HepG2 (cell line): ENCODE data around the gene SLC36A3. TPM values are rescaled to one million over a fixed set of nuclear protein-coding genes. Genes with fewer than 3 reads are reported as not detected.
A peak's percentile ranks its signal among the peaks of the same experiment; 100 is the strongest.

Experiments used
- ATF1 ChIP-seq: IDR thresholded peaks from 2 replicates; pipeline ENCODE4 v1.6.1; 2016; ENCODE audit warnings: mild to moderate bottlenecking, control low read depth
- ERF ChIP-seq: IDR thresholded peaks from 2 replicates; pipeline ENCODE4 v1.6.1; 2018; ENCODE audit warnings: missing biosample characterization, missing genetic modification reagents
- HOXA5 ChIP-seq: sonication (generic); formaldehyde crosslinking; IDR thresholded peaks from 2 replicates; pipeline ENCODE4 v1.4.0; 2020; ENCODE audit warnings: missing genetic modification reagents
- IRX3 ChIP-seq: sonication (generic); formaldehyde crosslinking; IDR thresholded peaks from 2 replicates; pipeline ENCODE4 v1.8.1; 2023; ENCODE audit warnings: mild to moderate bottlenecking, low read depth, missing genetic modification reagents, borderline replicate concordance
- NFIC ChIP-seq: IDR thresholded peaks from 2 replicates; pipeline ENCODE4 v1.6.1; 2012; ENCODE audit warnings: mild to moderate bottlenecking, low read length, inconsistent platforms
- SAP130 ChIP-seq: IDR thresholded peaks from 2 replicates; pipeline ENCODE4 v1.6.1; 2016; ENCODE audit warnings: low read depth
- SRSF1 ChIP-seq: fragments of 200-400 bp; formaldehyde crosslinking; optimal IDR thresholded peaks from 2 replicates; pipeline ENCODE3; 2017; ENCODE audit warnings: mild to moderate bottlenecking, low read depth, low read length, moderate library complexity
- TEAD2 ChIP-seq: sonication (generic); formaldehyde crosslinking; IDR thresholded peaks from 2 replicates; pipeline ENCODE4 v1.9.0; 2021; ENCODE audit warnings: missing genetic modification reagents
- TGIF2 ChIP-seq: IDR thresholded peaks from 2 replicates; pipeline ENCODE4 v1.6.1; 2016; ENCODE audit warnings: control low read depth, missing compliant biosample characterization
- ZFP41 ChIP-seq: sonication (generic); formaldehyde crosslinking; IDR thresholded peaks from 2 replicates; pipeline ENCODE4 v1.4.0; 2020; ENCODE audit warnings: mild to moderate bottlenecking, missing genetic modification reagents, borderline replicate concordance
- ZNF205 ChIP-seq: IDR thresholded peaks from 2 replicates; pipeline ENCODE4 v1.6.1; 2018; ENCODE audit warnings: missing biosample characterization, missing genetic modification reagents
- ZNF34 ChIP-seq: sonication (generic); formaldehyde crosslinking; IDR thresholded peaks from 2 replicates; pipeline ENCODE4 v1.4.0; 2020; ENCODE audit warnings: mild to moderate bottlenecking, missing genetic modification reagents, borderline replicate concordance
- ZNF556 ChIP-seq: sonication (generic); formaldehyde crosslinking; IDR thresholded peaks from 2 replicates; pipeline ENCODE4 v1.4.0; 2020; ENCODE audit warnings: mild to moderate bottlenecking, missing genetic modification reagents, borderline replicate concordance
- polyA plus RNA-seq, 8 experiments: library from polyadenylated mRNA; depleted of rRNA in 3 of 8; stranded (reverse) in 7 of 8; unstranded in 1 of 8; fragments of >200 nt; fragmentation: Illumina TruSeq in 4 of 8; extraction: Trizol in 4 of 8; gene quantifications; 2 replicates each; pipeline versions ENCODE4 v1.2.1 to v1.2.3, GENCODE V29; 2011 to 2016; ENCODE audit warnings: low read depth in 4 of 8, missing spikeins in 1 of 8, mixed read lengths in 1 of 8; ENCODE audit not compliant: insufficient read depth in 1 of 8
- total RNA-seq, 5 experiments: library from RNA; depleted of rRNA; stranded (reverse); fragments of >200 nt; fragmentation: Illumina TruSeq; extraction: Trizol; gene quantifications; 2 replicates each; pipeline ENCODE4 v1.2.3, GENCODE V29; 2016; ENCODE audit warnings: low read depth in 1 of 5
- TF ChIP-seq, protein P1 (sequence below): sonication (generic); formaldehyde crosslinking; IDR thresholded peaks from 2 replicates; pipeline ENCODE4 v1.8.0; 2022; ENCODE audit warnings: mild to moderate bottlenecking, missing genetic modification reagents, moderate library complexity
- TF ChIP-seq, protein P2 (sequence below): sonication (generic); formaldehyde crosslinking; IDR thresholded peaks from 2 replicates; pipeline ENCODE4 v1.8.1; 2022; ENCODE audit warnings: mild to moderate bottlenecking, missing genetic modification reagents
- TF ChIP-seq, protein P3 (sequence below): IDR thresholded peaks from 2 replicates; pipeline ENCODE4 v1.6.1; 2016; ENCODE audit warnings: low read depth, control low read depth
- TF ChIP-seq, protein P4 (sequence below), 2 experiments: IDR thresholded peaks; 2 replicates each; pipeline ENCODE4 v1.6.1; 2011 to 2012; ENCODE audit warnings: low read length in 2 of 2, borderline replicate concordance in 1 of 2, low read depth in 1 of 2, mild to moderate bottlenecking in 1 of 2, moderate library complexity in 1 of 2

SLC36A3 gene
- total and polyA plus RNA-seq, 2 of the 13 experiments (the other 11 are each of a cell fraction or from before 2014, with no cell fraction given) = not detected

DNA sequence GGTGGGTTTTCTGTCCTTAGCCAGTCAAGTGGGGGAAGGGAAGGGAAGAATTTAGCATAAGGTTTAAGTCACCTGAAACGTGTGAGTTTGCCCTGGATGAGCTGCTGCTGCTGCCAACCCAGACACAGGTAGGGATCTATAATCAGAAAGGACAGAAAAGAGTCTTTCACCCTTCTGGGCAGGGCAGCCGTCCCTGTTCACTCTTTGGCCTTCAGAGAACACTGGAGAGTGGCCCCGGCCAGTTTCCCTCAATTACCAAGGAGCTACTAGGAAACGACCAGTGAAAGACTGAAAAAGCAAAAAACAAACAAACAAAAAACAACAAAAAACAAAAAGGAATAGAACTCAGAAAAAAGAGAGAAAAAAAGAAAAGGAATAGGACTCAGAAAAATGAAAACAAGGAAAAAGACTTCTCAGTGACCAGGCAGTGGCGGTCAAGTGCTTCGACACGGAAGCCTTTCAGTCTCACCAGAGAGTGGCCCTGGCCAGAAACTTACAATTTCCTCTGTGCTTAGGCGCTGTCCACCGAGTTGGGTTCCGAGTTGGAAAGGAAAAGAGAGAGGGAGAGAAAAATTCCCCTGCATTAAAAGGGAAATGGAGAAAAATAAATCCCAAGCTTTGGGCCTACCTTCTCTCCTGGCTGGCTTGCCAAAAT lies 53.1 kb downstream of the SLC36A3 start (continued):
- TF ChIP-seq NFIC (no peak), ZNF205 (CRISPR knock-in tag) (no peak), SRSF1 (no peak), ERF (0 out of 2 replicates have a peak, but pooled peaks have one; percentile 19), IRX3 (CRISPR knock-in tag) (0 out of 2 replicates have a peak, but pooled peaks have one; percentile 41), HOXA5 (CRISPR knock-in tag) (no peak), ZFP41 (CRISPR knock-in tag) (no peak), ZNF34 (no peak), TGIF2 (CRISPR knock-in tag) (peak; percentile 38; the same call in 1 of the 2 replicates), ATF1 (CRISPR knock-in tag) (no peak), ZNF556 (no peak), TEAD2 (CRISPR knock-in tag) (no peak), SAP130 (CRISPR knock-in tag) (peak; percentile 52; the same call in 1 of the 2 replicates)
- TF ChIP-seq, protein P1, sequence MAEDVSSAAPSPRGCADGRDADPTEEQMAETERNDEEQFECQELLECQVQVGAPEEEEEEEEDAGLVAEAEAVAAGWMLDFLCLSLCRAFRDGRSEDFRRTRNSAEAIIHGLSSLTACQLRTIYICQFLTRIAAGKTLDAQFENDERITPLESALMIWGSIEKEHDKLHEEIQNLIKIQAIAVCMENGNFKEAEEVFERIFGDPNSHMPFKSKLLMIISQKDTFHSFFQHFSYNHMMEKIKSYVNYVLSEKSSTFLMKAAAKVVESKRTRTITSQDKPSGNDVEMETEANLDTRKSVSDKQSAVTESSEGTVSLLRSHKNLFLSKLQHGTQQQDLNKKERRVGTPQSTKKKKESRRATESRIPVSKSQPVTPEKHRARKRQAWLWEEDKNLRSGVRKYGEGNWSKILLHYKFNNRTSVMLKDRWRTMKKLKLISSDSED (CRISPR knock-in tag) = no peak
- TF ChIP-seq, protein P2, sequence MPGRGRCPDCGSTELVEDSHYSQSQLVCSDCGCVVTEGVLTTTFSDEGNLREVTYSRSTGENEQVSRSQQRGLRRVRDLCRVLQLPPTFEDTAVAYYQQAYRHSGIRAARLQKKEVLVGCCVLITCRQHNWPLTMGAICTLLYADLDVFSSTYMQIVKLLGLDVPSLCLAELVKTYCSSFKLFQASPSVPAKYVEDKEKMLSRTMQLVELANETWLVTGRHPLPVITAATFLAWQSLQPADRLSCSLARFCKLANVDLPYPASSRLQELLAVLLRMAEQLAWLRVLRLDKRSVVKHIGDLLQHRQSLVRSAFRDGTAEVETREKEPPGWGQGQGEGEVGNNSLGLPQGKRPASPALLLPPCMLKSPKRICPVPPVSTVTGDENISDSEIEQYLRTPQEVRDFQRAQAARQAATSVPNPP (CRISPR knock-in tag) = 0 out of 2 replicates have a peak, but pooled peaks have one; percentile 24
- TF ChIP-seq, protein P3, sequence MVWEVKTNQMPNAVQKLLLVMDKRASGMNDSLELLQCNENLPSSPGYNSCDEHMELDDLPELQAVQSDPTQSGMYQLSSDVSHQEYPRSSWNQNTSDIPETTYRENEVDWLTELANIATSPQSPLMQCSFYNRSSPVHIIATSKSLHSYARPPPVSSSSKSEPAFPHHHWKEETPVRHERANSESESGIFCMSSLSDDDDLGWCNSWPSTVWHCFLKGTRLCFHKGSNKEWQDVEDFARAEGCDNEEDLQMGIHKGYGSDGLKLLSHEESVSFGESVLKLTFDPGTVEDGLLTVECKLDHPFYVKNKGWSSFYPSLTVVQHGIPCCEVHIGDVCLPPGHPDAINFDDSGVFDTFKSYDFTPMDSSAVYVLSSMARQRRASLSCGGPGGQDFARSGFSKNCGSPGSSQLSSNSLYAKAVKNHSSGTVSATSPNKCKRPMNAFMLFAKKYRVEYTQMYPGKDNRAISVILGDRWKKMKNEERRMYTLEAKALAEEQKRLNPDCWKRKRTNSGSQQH (CRISPR knock-in tag) = 0 out of 2 replicates have a peak, but pooled peaks have one; percentile 18
- TF ChIP-seq, protein P4, sequence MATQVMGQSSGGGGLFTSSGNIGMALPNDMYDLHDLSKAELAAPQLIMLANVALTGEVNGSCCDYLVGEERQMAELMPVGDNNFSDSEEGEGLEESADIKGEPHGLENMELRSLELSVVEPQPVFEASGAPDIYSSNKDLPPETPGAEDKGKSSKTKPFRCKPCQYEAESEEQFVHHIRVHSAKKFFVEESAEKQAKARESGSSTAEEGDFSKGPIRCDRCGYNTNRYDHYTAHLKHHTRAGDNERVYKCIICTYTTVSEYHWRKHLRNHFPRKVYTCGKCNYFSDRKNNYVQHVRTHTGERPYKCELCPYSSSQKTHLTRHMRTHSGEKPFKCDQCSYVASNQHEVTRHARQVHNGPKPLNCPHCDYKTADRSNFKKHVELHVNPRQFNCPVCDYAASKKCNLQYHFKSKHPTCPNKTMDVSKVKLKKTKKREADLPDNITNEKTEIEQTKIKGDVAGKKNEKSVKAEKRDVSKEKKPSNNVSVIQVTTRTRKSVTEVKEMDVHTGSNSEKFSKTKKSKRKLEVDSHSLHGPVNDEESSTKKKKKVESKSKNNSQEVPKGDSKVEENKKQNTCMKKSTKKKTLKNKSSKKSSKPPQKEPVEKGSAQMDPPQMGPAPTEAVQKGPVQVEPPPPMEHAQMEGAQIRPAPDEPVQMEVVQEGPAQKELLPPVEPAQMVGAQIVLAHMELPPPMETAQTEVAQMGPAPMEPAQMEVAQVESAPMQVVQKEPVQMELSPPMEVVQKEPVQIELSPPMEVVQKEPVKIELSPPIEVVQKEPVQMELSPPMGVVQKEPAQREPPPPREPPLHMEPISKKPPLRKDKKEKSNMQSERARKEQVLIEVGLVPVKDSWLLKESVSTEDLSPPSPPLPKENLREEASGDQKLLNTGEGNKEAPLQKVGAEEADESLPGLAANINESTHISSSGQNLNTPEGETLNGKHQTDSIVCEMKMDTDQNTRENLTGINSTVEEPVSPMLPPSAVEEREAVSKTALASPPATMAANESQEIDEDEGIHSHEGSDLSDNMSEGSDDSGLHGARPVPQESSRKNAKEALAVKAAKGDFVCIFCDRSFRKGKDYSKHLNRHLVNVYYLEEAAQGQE (IDR thresholded peaks at IDR 0.05; ENCODE audit: borderline replicate concordance in 1 of 2, low read depth in 1 of 2, low read length in 2 of 2) = peak in 1 of 2 experiments; percentile 68; a peak in 2 of 4 replicates
